HUES48 (cell line): ENCODE measurements around the gene ZNF678.

Experiments
- H3K27ac ChIP-seq: one replicate; pipeline ENCODE4 v1.7.0; 2013; ENCODE audit warnings: low read depth, low read length, inconsistent platforms
- H3K27me3 ChIP-seq: 2 replicates; pipeline ENCODE4 v1.6.1; 2013; ENCODE audit warnings: mild to moderate bottlenecking, low read length; ENCODE audit not compliant: control insufficient read depth, insufficient read depth
- H3K36me3 ChIP-seq: 2 replicates; pipeline ENCODE4 v1.6.1; 2013; ENCODE audit warnings: low read length; ENCODE audit not compliant: control insufficient read depth, insufficient read depth
- H3K4me1 ChIP-seq: 2 replicates; pipeline ENCODE4 v1.6.1; 2013; ENCODE audit warnings: mild to moderate bottlenecking, low read length; ENCODE audit not compliant: control insufficient read depth, insufficient read depth
- H3K4me3 ChIP-seq: 2 replicates; pipeline ENCODE4 v1.5.1; 2013; ENCODE audit warnings: mild to moderate bottlenecking, low read depth, low read length
- H3K9ac ChIP-seq: 2 replicates; pipeline ENCODE4 v1.6.1; 2013; ENCODE audit warnings: mild to moderate bottlenecking, low read depth, low read length, moderate library complexity
- H3K9me3 ChIP-seq: 2 replicates; pipeline ENCODE4 v1.6.1; 2013; ENCODE audit warnings: low read length; ENCODE audit not compliant: control insufficient read depth, insufficient read depth

ZNF678 gene

DNA sequence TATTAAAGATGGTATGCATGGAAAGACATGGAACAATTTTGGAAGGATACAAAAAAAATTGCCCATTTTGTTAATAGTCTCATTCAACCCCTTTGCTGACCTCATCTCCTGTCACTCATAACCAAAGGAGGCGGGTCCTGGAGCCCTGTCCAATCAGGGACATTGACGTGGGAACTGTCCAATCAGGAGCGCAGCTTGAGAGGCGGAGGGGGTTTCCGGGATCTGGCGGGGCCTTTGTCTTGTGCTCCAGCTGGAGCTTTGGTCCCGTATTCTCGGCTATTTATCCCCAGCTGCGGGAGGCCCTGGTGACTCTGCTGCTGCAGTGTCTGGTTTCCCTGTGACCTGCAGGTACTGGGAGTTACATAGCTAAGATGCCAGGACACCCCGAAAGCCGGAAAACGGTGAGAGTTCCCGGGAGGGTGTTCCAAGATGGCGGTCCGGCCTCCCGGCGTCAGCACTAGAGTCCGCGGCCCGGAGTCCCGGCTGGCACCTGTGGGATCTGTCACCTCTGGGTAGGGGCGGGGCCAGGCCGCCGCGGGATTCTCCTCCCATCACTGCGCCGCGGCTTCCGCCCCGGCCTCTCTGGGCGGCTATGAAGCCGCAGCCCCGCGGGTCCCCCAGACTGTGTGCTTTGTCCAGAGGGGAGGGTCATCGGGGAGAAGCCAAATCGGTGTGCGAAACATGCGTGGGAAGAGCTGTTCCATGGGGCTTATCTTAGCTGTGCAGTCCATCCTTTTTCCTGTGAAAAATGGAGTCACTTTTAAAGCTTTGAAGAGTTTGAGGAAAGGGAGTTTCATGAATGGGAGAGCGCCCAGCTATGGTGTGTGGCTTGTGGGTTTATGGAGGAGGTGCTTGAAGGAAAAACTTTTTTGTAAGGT is at the start of gene ZNF678:
Gene ZNF678, plus strand, starts transcription at position 233 of the 878 bp plus-strand sequence. CDS start 87,436 bp downstream, outside the sequence.
- H3K9me3 ChIP-seq = peaks cover 8% of the 10 kb centered on the region; the same call in 1 of the 2 replicates
- peak within 1 kb of the TSS; percentile 91 for H3K4me3 ChIP-seq
- H3K36me3 ChIP-seq = 0 out of 2 replicates have a peak, but pooled peaks cover 4% of the 10 kb centered on the region
- H3K9ac ChIP-seq = peak within 1 kb of the TSS; percentile 98
- no peaks in the 10 kb centered on the region for H3K27me3 ChIP-seq
- H3K27ac ChIP-seq = peak within 1 kb of the TSS; percentile 100
- H3K4me1 ChIP-seq = no peaks in the 10 kb centered on the region

- no peaks in the 10 kb centered on the region for H3K9me3 ChIP-seq
- H3K4me1 ChIP-seq = no peaks in the 10 kb centered on the region
- no peaks in the 10 kb centered on the region for H3K36me3 ChIP-seq
- no peak overlapping the region for H3K27ac ChIP-seq
- no peak overlapping the region for H3K9ac ChIP-seq
- no peaks in the 10 kb centered on the region for H3K27me3 ChIP-seq
- no peak overlapping the region for H3K4me3 ChIP-seq
These were observed 44.5 kb upstream of the ZNF678 start for GRCh38 chr1:227518876-227519275.

GRCh38 chr1:227521782-227522181 is 41.6 kb upstream of the ZNF678 start:
- H3K36me3 ChIP-seq = no peaks in the 10 kb centered on the region
- H3K27me3 ChIP-seq = no peaks in the 10 kb centered on the region
- no peak overlapping the region for H3K9ac ChIP-seq
- H3K4me1 ChIP-seq = no peaks in the 10 kb centered on the region
- H3K9me3 ChIP-seq = peaks cover 3% of the 10 kb centered on the region; the same call in 1 of the 2 replicates
- no peak overlapping the region for H3K4me3 ChIP-seq
- no peak overlapping the region for H3K27ac ChIP-seq

DNA sequence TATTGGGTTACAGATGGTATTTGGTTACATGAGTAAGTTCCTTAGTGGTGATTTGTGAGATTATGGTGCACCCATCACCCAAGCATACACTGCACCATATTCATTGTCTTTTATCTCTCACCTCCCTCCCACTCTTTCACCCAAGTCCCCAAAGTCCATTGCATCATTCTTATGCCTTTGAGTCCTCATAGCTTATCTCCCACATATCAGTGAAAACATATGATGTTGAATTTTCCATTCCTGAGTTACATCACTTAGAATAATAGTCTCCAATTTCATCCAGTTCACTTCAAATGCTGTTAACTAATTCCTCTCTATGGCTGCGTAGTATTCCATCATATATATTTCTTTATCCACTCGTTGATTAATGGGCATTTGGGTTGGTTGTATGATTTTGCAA is 36.8 kb upstream of the ZNF678 start:
- Histone ChIP-seq H3K27me3 (no peaks in the 10 kb centered on the region), H3K9me3 (peaks cover 35% of the 10 kb centered on the region), H3K4me3 (no peak overlapping the region), H3K27ac (no peak overlapping the region), H3K4me1 (no peaks in the 10 kb centered on the region), H3K9ac (no peak overlapping the region), H3K36me3 (no peaks in the 10 kb centered on the region)

DNA sequence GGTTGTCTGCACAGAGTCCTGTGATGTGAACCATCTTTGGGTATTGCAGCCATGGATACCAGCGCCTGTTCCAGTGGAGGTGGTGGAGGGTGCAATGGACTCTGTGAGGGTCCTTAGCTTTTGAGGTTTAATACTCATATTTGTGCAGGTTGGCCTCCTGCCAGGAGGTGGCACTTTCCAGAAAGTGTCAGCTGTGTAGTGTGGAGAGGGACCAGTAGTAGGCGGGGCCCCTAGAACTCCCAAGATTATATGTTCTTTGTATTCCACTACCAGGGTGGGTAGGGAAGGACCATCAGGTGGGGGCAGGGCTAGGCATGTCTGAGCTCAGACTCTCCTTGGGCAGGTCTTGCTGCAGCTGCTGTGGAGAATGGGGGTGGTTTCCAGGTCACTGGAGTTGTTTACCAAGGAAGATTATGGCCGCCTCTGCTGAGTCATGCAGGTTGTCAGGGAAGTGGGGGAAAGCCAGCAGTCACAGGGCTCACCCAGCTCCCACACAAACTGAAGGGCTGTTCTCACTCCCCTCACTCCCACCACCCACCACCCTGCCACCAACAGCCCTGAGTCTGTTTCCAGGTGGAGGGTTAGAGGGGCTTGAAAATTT is 31.2 kb upstream of the ZNF678 start:
- Histone ChIP-seq H3K27me3 (no peaks in the 10 kb centered on the region), H3K27ac (no peak overlapping the region), H3K9me3 (peaks cover 48% of the 10 kb centered on the region)

GRCh38 chr1:227540170-227541098 is 22.9 kb upstream of the ZNF678 start:
- Histone ChIP-seq H3K9me3 (no peaks in the 10 kb centered on the region; the same call in 1 of the 2 replicates), H3K4me1 (0 out of 2 replicates have a peak, but pooled peaks cover 4% of the 10 kb centered on the region), H3K9ac (no peak overlapping the region), H3K36me3 (no peaks in the 10 kb centered on the region), H3K27ac (no peak overlapping the region), H3K27me3 (peaks cover 15% of the 10 kb centered on the region), H3K4me3 (no peak overlapping the region)

More for the DNA sequence above, 31.2 kb upstream of the ZNF678 start:
- Histone ChIP-seq H3K36me3 (no peaks in the 10 kb centered on the region), H3K4me1 (no peaks in the 10 kb centered on the region), H3K9ac (no peak overlapping the region), H3K4me3 (no peak overlapping the region)

- H3K27ac ChIP-seq = no peak overlapping the region
- H3K9ac ChIP-seq = no peak overlapping the region
- H3K36me3 ChIP-seq = no peaks in the 10 kb centered on the region
- H3K4me1 ChIP-seq = 0 out of 2 replicates have a peak, but pooled peaks cover 4% of the 10 kb centered on the region
- no peaks in the 10 kb centered on the region for H3K9me3 ChIP-seq
- peaks cover 15% of the 10 kb centered on the region for H3K27me3 ChIP-seq
- no peak overlapping the region for H3K4me3 ChIP-seq
These were observed 22.2 kb upstream of the ZNF678 start for GRCh38 chr1:227541129-227541528.

DNA sequence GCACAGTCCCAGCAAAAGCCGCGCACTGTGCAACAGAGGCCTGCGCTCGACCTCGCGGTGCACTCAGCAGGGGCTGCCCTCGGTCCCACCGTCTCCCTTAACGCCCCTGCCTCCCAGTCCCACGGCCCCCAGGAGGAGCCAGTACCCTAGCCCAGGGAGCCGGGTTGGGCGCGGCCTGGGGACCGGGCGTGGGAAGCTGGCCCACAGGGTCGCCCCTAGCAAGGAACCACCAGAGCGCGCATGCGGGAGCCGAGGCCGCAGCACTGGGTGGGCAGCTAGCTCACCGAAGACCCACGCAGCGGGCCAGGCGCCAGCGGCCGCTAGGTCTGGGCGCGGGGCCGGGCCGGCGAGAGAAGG is 21.6 kb upstream of the ZNF678 start:
- 0 out of 2 replicates have a peak, but pooled peaks cover 4% of the 10 kb centered on the region for H3K4me1 ChIP-seq
- peaks cover 15% of the 10 kb centered on the region for H3K27me3 ChIP-seq
- peak overlapping the region; percentile 71 for H3K4me3 ChIP-seq
- H3K27ac ChIP-seq = no peak overlapping the region
- no peaks in the 10 kb centered on the region for H3K9me3 ChIP-seq
- H3K36me3 ChIP-seq = no peaks in the 10 kb centered on the region
- H3K9ac ChIP-seq = no peak overlapping the region

DNA sequence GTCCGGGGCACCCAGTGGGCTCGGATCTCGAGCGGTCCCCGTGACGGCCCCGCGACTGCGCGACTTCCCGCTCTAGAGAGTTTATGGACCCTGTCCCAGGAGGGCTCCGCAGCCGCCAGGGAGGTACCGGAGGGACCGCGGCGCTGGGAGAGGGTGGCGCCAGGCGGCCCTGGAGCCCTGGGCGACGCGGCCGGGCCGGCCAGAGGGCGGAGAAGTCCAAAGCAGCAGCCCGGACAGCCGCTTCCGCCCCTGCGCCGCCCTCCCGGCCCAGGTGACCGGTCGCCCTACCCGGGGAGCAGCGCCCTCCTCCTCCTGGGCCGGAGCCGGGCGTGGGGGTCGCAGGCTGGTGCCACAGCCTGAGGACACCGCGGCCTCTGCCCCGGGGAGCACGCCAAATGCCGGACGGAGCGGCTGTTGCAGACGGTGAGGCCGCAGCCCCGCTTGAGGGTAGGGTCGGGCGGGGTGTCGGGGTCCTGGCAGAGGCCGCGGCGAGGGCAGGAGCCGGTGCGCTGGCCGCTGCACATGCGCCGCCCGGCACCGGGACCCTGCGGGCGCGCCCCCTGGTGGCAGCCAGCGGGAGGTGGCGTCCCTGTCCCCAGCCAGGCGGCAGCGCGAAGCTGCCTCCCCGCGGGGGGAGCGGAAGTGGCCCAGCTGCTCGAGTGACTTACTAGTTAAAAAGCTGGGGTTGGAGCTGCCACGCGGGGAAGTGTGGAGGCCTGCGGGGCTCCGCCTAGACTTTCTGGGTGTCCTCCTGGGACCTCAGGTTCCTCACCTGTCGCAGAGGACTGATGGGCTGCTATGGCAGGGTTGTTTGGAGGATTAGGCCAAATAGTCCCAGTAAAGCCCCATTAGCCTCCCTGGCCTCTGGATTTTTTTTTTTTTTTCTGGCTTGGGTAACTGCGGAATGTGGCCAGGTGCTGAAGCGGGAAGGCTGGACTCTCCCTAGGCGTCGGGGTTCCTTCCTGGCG is 20.9 kb upstream of the ZNF678 start:
- Histone ChIP-seq H3K9ac (peak overlapping the region; percentile 50; the same call in 1 of the 2 replicates), H3K4me1 (0 out of 2 replicates have a peak, but pooled peaks cover 4% of the 10 kb centered on the region), H3K4me3 (peak overlapping the region; percentile 71), H3K27ac (no peak overlapping the region), H3K9me3 (no peaks in the 10 kb centered on the region), H3K27me3 (peaks cover 15% of the 10 kb centered on the region), H3K36me3 (no peaks in the 10 kb centered on the region)
